Erythroblast (primary cell): ENCODE data around the gene FMOD.

Experiments
- GATA1 ChIP-seq: IDR thresholded peaks from 2 replicates; pipeline ENCODE4 v1.6.1; 2011; ENCODE audit warnings: low read depth, mild to moderate bottlenecking, control low read depth, low read length, moderate library complexity
- POLR2A ChIP-seq: IDR thresholded peaks from 2 replicates; pipeline ENCODE4 v1.6.1; 2011; ENCODE audit warnings: mild to moderate bottlenecking, low read length

DNA sequence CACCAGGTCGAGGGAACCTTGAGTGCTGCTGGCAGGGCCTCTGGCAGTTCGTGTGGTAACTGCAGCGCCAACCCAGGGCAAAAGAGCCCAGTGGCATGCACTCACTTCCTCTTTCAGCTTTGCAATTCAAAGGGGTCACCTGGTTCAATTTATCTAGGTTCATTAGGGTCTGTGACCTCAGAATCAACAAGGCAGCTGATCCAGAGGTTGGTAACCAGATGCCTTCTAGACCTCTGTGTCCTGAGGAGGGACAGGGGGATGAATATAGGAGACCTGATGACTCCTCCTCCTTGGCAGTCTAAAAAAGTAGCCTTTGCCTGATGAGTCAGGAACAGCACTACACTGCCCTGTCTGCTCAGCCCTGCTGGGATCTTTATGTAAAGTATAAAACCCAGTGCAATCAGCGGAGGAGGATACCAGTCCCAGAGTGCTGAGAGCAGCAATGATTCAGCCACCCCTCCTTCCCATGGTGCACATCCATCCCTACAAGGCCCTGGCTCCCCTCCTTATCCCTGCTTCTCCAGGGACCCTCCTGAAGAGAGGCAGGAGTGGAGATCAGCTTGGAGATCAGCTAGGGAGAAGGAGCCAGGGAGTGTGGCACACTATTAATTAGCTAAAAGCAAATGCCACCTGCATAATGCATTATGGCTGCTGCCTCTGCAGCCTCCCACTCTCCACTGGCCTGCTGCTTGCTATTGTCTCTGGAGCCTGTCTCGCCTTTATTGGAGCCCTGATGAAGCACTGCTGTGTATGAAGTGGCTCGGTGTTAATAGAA is 11.2 kb upstream of the FMOD start:
- TF ChIP-seq POLR2A (no peak), GATA1 (no peak)
